ENCODE data around the gene PA2G4. TPM values are rescaled to one million over a fixed set of nuclear protein-coding genes. Genes with fewer than 3 reads are reported as not detected.
A peak's percentile ranks its signal among the peaks of the same experiment; 100 is the strongest.

Gene PA2G4
- total RNA-seq, 3 donors from 2014 or later: 94.4 to 134 (median 116) TPM

DNA sequence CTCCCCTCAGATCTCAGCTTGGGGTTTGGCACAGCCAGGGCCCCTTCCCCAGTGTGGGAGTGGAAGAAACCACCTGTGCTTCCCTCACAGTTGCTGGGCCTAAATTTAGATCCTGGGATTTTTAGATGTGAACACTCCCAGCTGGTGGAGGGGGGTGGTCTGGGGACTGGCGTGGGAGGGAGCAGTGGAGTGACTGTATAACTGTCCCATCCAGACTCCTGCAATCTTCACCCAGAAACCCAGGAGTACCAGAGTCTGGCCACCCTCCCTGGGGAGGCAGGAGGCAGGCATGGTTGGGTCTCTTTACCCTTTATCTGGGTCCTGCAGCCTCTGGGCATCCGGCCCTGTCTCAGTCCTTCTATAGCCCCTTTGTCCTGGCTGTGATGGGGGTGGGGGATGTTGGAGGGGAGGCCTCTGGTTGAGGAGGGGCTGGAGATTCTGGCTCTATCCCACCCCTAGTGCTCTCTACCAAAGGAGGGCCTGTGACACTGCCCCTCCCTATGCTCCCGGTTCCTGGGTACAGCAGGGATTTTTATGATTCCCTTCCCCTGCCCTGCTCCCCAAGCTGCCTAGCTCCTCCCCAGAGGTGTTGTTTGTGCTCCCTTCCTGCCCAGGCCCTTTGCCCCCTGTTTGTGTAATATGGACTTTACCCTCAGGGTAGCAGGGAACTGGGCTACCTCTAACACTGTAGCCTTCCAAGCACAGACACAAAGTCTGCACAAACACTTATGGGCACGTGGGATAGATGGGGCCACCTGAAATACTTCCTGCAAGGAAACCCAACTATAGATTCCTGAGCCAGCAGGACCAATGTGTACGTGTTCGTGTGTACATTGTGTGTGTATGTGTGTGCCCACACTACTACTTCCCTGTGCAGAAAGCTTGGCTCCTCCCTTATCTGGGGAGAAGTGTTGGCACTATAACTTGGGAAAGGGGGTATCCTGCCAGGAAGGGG, 22.7 kb upstream of the PA2G4 start:
- H3K9me3 ChIP-seq: no peaks in the 10 kb centered on the region
- H3K36me3 ChIP-seq: no peaks in the 10 kb centered on the region
- TF ChIP-seq CTCF (IDR thresholded peaks at IDR 0.05): no peak
- TF ChIP-seq POLR2A (IDR thresholded peaks at IDR 0.05): no peak
- TF ChIP-seq POLR2AphosphoS5 (IDR thresholded peaks at IDR 0.05): no peak
- intact Hi-C loops (cut with DNase I; ENCODE audit: low total_unique reads): no loop called here
- no peak for DNase-seq (ENCODE audit: low spot score in 2 of 2)
- H3K4me3 ChIP-seq: peak overlapping the region in 2 of 3 donors; percentile 70 to 82
- H3K4me1 ChIP-seq: peaks cover 0 to 4% of the 10 kb centered on the region in 2 donors
- peak overlapping the region; percentile 88 to 91 for H3K27ac ChIP-seq
- no peaks in the 10 kb centered on the region for H3K27me3 ChIP-seq

DNA sequence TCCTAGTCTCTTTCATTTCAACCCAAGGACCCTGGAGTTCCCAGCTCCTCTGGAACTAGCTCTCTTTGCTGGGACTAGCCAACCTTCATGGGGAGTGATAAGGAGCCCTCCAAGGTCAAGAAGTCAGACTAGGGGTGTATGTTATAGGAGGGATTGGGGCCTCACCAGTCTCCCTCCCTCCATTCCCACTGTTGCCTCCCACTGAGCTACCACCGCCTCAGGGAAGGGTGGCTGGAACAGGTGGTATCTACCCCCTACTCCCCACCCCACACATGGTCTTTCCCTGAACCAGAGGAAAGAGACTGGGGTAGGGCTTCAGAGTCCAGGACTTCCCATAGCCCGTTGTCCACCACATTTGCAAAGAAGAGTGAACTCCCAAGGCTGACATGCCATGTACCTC, 22.0 kb upstream of the PA2G4 start:
- Histone ChIP-seq H3K9me3 (no peaks in the 10 kb centered on the region), H3K36me3 (no peaks in the 10 kb centered on the region), H3K27ac (peak overlapping the region; percentile 88 to 91), H3K27me3 (no peaks in the 10 kb centered on the region), H3K4me3 (peak overlapping the region in 2 of 3 donors; percentile 70 to 82), H3K4me1 (peaks cover 0 to 9% of the 10 kb centered on the region in 2 donors)
- no peak for DNase-seq (ENCODE audit: low spot score in 2 of 2)
- TF ChIP-seq POLR2A (IDR thresholded peaks at IDR 0.05) (no peak), POLR2AphosphoS5 (IDR thresholded peaks at IDR 0.05) (no peak), CTCF (IDR thresholded peaks at IDR 0.05) (no peak)
- intact Hi-C loops (cut with DNase I; ENCODE audit: low total_unique reads): no loop called here

DNA sequence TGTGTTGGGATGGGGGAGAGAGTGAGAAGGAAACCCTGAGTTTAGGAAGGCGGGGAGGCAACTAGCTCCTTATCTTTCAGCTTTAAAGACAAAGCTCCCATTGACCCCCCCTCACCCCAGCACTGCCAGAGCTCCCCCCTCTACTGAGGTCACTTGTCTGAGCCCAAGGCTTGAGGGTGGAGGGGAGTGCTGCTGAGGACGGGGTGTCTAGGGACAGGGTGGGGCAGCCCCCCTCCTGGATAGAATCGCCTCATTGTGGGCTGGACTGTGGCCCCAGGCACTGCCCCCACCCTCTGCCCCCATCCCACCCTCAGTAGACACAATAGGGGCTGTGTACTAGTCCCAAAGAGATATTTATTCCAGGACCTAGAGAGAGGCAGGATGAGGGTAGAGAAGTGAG, 21.4 kb upstream of the PA2G4 start:
- H3K27ac ChIP-seq: peak overlapping the region; percentile 40 to 88
- H3K4me1 ChIP-seq: peaks cover 0 to 9% of the 10 kb centered on the region in 2 donors
- no peaks in the 10 kb centered on the region for H3K9me3 ChIP-seq
- no peak for DNase-seq (ENCODE audit: low spot score in 2 of 2)
- no peaks in the 10 kb centered on the region for H3K36me3 ChIP-seq
- peak overlapping the region in 1 of 3 donors; percentile 3 for H3K4me3 ChIP-seq
- H3K27me3 ChIP-seq: no peaks in the 10 kb centered on the region
- intact Hi-C loops (cut with DNase I; ENCODE audit: low total_unique reads): no loop called here
- no peak for TF ChIP-seq POLR2AphosphoS5 (IDR thresholded peaks at IDR 0.05)
- no peak for TF ChIP-seq POLR2A (IDR thresholded peaks at IDR 0.05)
- TF ChIP-seq CTCF (IDR thresholded peaks at IDR 0.05): no peak

DNA sequence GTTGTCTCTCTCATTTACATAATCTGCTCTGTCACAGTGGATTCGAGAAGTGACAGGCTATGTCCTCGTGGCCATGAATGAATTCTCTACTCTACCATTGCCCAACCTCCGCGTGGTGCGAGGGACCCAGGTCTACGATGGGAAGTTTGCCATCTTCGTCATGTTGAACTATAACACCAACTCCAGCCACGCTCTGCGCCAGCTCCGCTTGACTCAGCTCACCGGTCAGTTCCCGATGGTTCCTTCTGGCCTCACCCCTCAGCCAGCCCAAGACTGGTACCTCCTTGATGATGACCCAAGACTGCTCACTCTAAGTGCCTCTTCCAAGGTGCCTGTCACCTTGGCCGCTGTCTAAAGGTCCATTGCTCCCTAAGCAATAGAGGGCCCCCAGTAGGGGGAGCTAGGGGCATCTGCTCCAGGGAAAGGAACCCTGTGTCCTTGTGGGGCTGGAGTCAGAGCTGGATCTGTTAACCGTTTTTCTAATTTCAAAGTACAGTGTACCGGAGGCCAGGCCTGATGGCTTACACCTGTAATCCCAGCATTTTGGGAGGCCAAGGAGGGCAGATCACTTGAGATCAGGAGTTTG, 19.3 kb upstream of the PA2G4 start:
- Histone ChIP-seq H3K9me3 (no peaks in the 10 kb centered on the region), H3K36me3 (no peaks in the 10 kb centered on the region), H3K27me3 (no peaks in the 10 kb centered on the region), H3K27ac (peak overlapping the region; percentile 31 to 32), H3K4me1 (peaks cover 0 to 9% of the 10 kb centered on the region in 2 donors), H3K4me3 (no peak overlapping the region)
- intact Hi-C loops (cut with DNase I; ENCODE audit: low total_unique reads): no loop called here
- DNase-seq (ENCODE audit: low spot score in 2 of 2): no peak
- TF ChIP-seq POLR2AphosphoS5 (IDR thresholded peaks at IDR 0.05) (no peak), POLR2A (IDR thresholded peaks at IDR 0.05) (no peak), CTCF (IDR thresholded peaks at IDR 0.05) (no peak)

GRCh38 chr12:56086096-56086495, 18.3 kb upstream of the PA2G4 start:
- TF ChIP-seq POLR2AphosphoS5 (IDR thresholded peaks at IDR 0.05): peak in 2 of 3 donors; percentile 32 to 44
- TF ChIP-seq POLR2A (IDR thresholded peaks at IDR 0.05): no peak
- no peaks in the 10 kb centered on the region for H3K27me3 ChIP-seq
- H3K27ac ChIP-seq: peak overlapping the region; percentile 71 to 81
- H3K36me3 ChIP-seq: no peaks in the 10 kb centered on the region
- intact Hi-C loops (cut with DNase I; ENCODE audit: low total_unique reads): no loop called here
- peaks cover 0 to 9% of the 10 kb centered on the region in 2 donors for H3K4me1 ChIP-seq
- DNase-seq (ENCODE audit: low spot score in 2 of 2): peak; percentile 67 to 76
- H3K4me3 ChIP-seq: no peak overlapping the region
- H3K9me3 ChIP-seq: no peaks in the 10 kb centered on the region
